ENCODE measurements around the gene C1orf167. TPM values are rescaled to one million over a fixed set of nuclear protein-coding genes. Genes with fewer than 3 reads are reported as not detected.

The C1orf167 gene
- total and polyA plus RNA-seq, 2 experiments from 2014 or later: 0.44 to 1.4 TPM

DNA sequence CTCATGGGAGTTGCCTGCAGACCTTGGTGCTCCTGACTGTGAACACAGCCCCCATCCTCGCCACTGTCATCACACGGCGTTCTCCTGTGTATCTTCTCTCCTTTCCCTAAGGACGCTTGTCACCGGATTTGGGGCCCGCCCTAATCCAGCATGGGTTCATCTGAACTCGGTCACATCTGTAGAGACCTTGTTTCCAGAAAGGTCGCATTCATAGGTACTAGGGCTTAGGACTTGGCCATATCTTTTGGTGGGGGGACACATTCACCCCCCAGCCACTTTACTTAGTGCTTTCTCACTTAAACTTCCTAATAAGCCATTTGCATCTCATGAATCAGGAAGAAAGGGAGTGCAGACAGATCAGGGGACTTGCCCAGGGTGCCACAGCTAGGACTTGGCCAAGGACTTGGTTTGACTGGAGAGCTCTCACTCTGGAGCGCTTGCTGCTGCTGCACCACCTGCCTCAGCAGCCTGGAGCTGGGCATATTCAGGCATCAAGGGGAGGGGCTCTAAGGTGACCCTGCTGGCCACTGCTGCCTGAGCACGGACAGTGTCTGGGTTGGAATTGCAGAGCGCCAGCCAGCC is 75.9 kb downstream of the C1orf167 start:
- Histone ChIP-seq H3K36me3 (peaks cover 72% of the 10 kb centered on the region), H3K27ac (no peak overlapping the region), H3K27me3 (no peaks in the 10 kb centered on the region), H3K4me1 (ENCODE audit: low read depth) (no peaks in the 10 kb centered on the region), H3K9me3 (ENCODE audit: low read depth) (no peaks in the 10 kb centered on the region), H3K4me3 (no peak overlapping the region)
- TF ChIP-seq, protein P1, sequence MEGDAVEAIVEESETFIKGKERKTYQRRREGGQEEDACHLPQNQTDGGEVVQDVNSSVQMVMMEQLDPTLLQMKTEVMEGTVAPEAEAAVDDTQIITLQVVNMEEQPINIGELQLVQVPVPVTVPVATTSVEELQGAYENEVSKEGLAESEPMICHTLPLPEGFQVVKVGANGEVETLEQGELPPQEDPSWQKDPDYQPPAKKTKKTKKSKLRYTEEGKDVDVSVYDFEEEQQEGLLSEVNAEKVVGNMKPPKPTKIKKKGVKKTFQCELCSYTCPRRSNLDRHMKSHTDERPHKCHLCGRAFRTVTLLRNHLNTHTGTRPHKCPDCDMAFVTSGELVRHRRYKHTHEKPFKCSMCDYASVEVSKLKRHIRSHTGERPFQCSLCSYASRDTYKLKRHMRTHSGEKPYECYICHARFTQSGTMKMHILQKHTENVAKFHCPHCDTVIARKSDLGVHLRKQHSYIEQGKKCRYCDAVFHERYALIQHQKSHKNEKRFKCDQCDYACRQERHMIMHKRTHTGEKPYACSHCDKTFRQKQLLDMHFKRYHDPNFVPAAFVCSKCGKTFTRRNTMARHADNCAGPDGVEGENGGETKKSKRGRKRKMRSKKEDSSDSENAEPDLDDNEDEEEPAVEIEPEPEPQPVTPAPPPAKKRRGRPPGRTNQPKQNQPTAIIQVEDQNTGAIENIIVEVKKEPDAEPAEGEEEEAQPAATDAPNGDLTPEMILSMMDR (IDR thresholded peaks at IDR 0.05; ENCODE audit: low read depth, low read length): no peak
- DNase-seq (ENCODE audit: low read depth in 1 of 2, low spot score in 1 of 2): no peak

DNA sequence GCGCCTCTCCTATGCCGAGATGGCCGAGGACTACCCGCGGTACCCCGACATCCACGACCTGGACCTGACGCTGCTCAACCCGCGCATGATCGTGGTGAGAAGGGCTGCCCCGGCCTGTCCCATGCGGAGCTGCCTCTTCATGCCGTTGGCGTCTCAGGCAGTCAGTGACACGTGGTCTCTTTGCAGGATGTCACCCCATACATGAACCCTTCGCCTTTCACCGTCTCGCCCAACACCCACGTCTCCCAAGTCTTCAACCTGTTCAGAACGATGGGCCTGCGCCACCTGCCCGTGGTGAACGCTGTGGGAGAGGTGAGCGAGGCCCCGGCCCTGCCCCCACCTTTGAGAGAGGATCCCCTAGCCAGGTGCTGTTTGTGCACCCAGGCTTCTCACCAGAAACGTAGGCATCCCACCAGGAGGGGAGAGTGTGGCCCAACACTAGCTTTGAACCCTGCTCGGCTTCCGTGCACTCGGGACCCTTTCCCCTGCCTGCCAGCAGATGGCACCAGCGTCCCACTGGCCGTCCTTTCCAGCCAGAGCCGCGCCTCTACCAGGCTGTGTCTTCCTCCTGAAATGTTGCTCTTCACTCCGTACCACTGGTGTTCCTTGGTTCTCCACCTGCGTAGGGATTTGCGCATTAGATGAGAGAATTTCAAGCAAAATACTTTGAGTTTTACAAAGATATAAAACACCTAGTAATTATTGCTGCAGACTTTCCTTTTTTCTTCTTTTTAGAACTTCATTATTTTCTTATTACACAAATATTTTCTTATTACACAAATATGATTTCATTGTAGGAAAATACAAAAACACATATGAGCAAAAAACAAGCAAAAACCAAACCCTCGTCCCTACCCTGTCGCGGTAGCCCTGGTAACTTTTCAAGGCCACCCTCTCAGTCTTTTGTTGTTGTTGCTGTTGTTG is 76.6 kb downstream of the C1orf167 start:
- peak; percentile 69 to 74 for DNase-seq (ENCODE audit: low read depth in 1 of 2, low spot score in 1 of 2)
- no peaks in the 10 kb centered on the region for H3K4me1 ChIP-seq (ENCODE audit: low read depth)
- H3K27me3 ChIP-seq: no peaks in the 10 kb centered on the region
- no peak overlapping the region for H3K27ac ChIP-seq
- H3K36me3 ChIP-seq: peaks cover 68% of the 10 kb centered on the region
- H3K9me3 ChIP-seq (ENCODE audit: low read depth): no peaks in the 10 kb centered on the region
- no peak overlapping the region for H3K4me3 ChIP-seq
- TF ChIP-seq, protein P1 (IDR thresholded peaks at IDR 0.05; ENCODE audit: low read depth, low read length): peak; percentile 100

Other genes with a start within 250 kb of the C1orf167 start
- 15.8 and 20.9 TPM in 2 replicates for gene FBXO2, start 107.8 kb upstream of the C1orf167 start, total RNA-seq
- gene FBXO2, start 107.8 kb upstream of the C1orf167 start, polyA plus RNA-seq: 28.3 and 29.8 TPM in 2 replicates
- 53.0 and 58.8 TPM in 2 replicates for gene FBXO44, start 107.3 kb upstream of the C1orf167 start, total RNA-seq
- gene FBXO44, start 107.3 kb upstream of the C1orf167 start, polyA plus RNA-seq: 43.6 and 57.0 TPM in 2 replicates
- 9.2 and 9.4 TPM in 2 replicates for gene FBXO6, start 98.0 kb upstream of the C1orf167 start, total RNA-seq
- 10.3 and 15.0 TPM in 2 replicates for gene FBXO6, start 98.0 kb upstream of the C1orf167 start, polyA plus RNA-seq
- 92.7 and 102 TPM in 2 replicates for gene MAD2L2, start 81.0 kb upstream of the C1orf167 start, total RNA-seq
- gene MAD2L2, start 81.0 kb upstream of the C1orf167 start, polyA plus RNA-seq: 115 and 148 TPM in 2 replicates
- 0.25 and 0.36 TPM in 2 replicates for gene DRAXIN, start 70.5 kb upstream of the C1orf167 start, total RNA-seq
- 0.27 TPM in 1 of 2 replicates, not detected in the other for gene DRAXIN, start 70.5 kb upstream of the C1orf167 start, polyA plus RNA-seq
- 56.7 and 58.6 TPM in 2 replicates for gene AGTRAP, start 26.1 kb upstream of the C1orf167 start, total RNA-seq
- gene AGTRAP, start 26.1 kb upstream of the C1orf167 start, polyA plus RNA-seq: 81.4 and 94.0 TPM in 2 replicates
- gene MTHFR, start 43.8 kb downstream of the C1orf167 start, total RNA-seq: 54.7 and 64.0 TPM in 2 replicates
- 29.0 and 37.5 TPM in 2 replicates for gene MTHFR, start 43.8 kb downstream of the C1orf167 start, polyA plus RNA-seq
- gene CLCN6, start 44.0 kb downstream of the C1orf167 start, total RNA-seq: 22.5 and 27.8 TPM in 2 replicates
- 15.8 and 31.8 TPM in 2 replicates for gene CLCN6, start 44.0 kb downstream of the C1orf167 start, polyA plus RNA-seq
- gene NPPA, start 85.6 kb downstream of the C1orf167 start, total RNA-seq: 57.5 and 331 TPM in 2 replicates
- 90.0 and 601 TPM in 2 replicates for gene NPPA, start 85.6 kb downstream of the C1orf167 start, polyA plus RNA-seq
- gene NPPB, start 96.8 kb downstream of the C1orf167 start, total RNA-seq: 18.9 and 192 TPM in 2 replicates
- 30.8 and 188 TPM in 2 replicates for gene NPPB, start 96.8 kb downstream of the C1orf167 start, polyA plus RNA-seq
- gene KIAA2013, start 164.2 kb downstream of the C1orf167 start, total RNA-seq: 98.0 and 112 TPM in 2 replicates
- 100 and 115 TPM in 2 replicates for gene KIAA2013, start 164.2 kb downstream of the C1orf167 start, polyA plus RNA-seq
- gene PLOD1, start 172.5 kb downstream of the C1orf167 start, total RNA-seq: 158 and 185 TPM in 2 replicates
- gene PLOD1, start 172.5 kb downstream of the C1orf167 start, polyA plus RNA-seq: 149 and 167 TPM in 2 replicates
- gene MFN2, start 218.3 kb downstream of the C1orf167 start, total RNA-seq: 86.7 and 89.7 TPM in 2 replicates
- gene MFN2, start 218.3 kb downstream of the C1orf167 start, polyA plus RNA-seq: 82.6 and 83.8 TPM in 2 replicates

All from cardiac muscle cell (in vitro differentiated cells and primary cell).